Testis (tissue), 3 donors: ENCODE data around the gene RRP1. TPM values are rescaled to one million over a fixed set of nuclear protein-coding genes. Genes with fewer than 3 reads are reported as not detected.

Experiments
- DNase-seq: peaks from one replicate; pipeline ENCODE4 v3.0.0-alpha.2; 2019
- H3K27ac ChIP-seq, 2 donors: fragments of 200-600 bp; sonication (generic); one replicate each; pipeline ENCODE4 v1.5.1; 2019
- H3K27me3 ChIP-seq: fragments of 200-600 bp; sonication (generic); one replicate; pipeline ENCODE4 v1.5.1; 2019
- H3K36me3 ChIP-seq: fragments of 200-600 bp; sonication (generic); one replicate; pipeline ENCODE4 v1.5.1; 2017; ENCODE audit warnings: low read depth; ENCODE audit errors: missing control alignments
- H3K4me1 ChIP-seq: fragments of 200-600 bp; sonication (generic); one replicate; pipeline ENCODE4 v1.5.1; 2019
- H3K4me3 ChIP-seq, 2 donors: fragments of 200-600 bp; sonication (generic); one replicate each; pipeline ENCODE4 v1.5.1; 2017 to 2019
- H3K9me3 ChIP-seq: fragments of 200-600 bp; sonication (generic); one replicate; pipeline ENCODE4 v1.5.1; 2017
- POLR2A ChIP-seq: fragments of 450-650 bp; IDR thresholded peaks from one replicate; pipeline ENCODE4 v1.6.1; 2017; ENCODE audit warnings: antibody characterized with exemption, mild to moderate bottlenecking, moderate library complexity
- WGBS, 2 donors: methylation state at CpG; one replicate each; pipeline ENCODE4 v1.1.5; 2018; 5-methylcytosine and 5-hydroxymethylcytosine counted together
- intact Hi-C: fragments of 100-400 bp; cut with DNase I; formaldehyde crosslinking; loops from one replicate; pipeline ENCODE4 v1.15.1; 2023; ENCODE audit warnings: low total_unique reads
- polyA plus RNA-seq: library from polyadenylated mRNA; stranded (reverse); fragments of 350-450 nt; fragmentation: Illumina TruSeq; extraction: RNeasy Lipid Tissue Mini Kit (QIAGEN cat#74804); gene quantifications from one replicate; pipeline ENCODE4 v1.2.3, GENCODE V29; 2014; ENCODE audit warnings: low read depth, low replicate concordance; ENCODE audit not compliant: insufficient read depth
- total RNA-seq, 2 donors: library from RNA; depleted of rRNA; stranded (reverse); fragments of >200 nt; gene quantifications; one replicate each; pipeline ENCODE4 v1.2.3, GENCODE V29; 2016
- TF ChIP-seq, protein P1 (sequence below), 3 experiments: fragments of 450-650 bp in 2 of 3; fragments of 200-600 bp in 1 of 3; sonication (generic) in 1 of 3; IDR thresholded peaks; one replicate each; pipeline ENCODE4 v1.5.1; 2016 to 2019; ENCODE audit warnings: antibody characterized with exemption in 3 of 3, mild to moderate bottlenecking in 2 of 3, moderate library complexity in 1 of 3

The RRP1 gene
- total and polyA plus RNA-seq, 3 donors from 2014 or later: 21.1 to 40.2 (median 33.6) TPM

DNA sequence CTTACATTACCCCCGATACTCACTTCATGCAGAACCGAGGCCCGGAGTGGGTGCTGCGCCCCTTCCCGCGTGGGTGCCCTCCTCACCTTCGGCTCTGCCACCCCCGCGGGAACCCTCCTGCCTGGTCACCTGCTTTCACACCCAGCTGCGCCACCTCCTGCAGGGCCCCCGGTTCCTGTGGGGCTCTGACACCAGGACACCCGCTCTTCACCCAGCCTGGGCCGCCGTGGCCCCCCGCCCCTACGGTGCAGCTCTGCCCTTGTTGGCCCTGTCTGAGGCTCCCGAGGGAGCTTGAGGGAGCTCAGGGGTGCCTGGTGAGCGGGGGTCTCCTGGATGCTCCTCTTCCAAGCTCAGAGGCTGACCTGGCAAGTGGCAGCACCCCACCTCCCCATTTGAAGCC, 19.0 kb downstream of the RRP1 start:
- no peaks in the 10 kb centered on the region for H3K9me3 ChIP-seq
- no peaks in the 10 kb centered on the region for H3K36me3 ChIP-seq
- intact Hi-C loops: no loop called here
- H3K4me1 ChIP-seq: peaks cover 6% of the 10 kb centered on the region
- H3K4me3 ChIP-seq: no peak overlapping the region
- H3K27ac ChIP-seq: no peak overlapping the region
- TF ChIP-seq, protein P1, sequence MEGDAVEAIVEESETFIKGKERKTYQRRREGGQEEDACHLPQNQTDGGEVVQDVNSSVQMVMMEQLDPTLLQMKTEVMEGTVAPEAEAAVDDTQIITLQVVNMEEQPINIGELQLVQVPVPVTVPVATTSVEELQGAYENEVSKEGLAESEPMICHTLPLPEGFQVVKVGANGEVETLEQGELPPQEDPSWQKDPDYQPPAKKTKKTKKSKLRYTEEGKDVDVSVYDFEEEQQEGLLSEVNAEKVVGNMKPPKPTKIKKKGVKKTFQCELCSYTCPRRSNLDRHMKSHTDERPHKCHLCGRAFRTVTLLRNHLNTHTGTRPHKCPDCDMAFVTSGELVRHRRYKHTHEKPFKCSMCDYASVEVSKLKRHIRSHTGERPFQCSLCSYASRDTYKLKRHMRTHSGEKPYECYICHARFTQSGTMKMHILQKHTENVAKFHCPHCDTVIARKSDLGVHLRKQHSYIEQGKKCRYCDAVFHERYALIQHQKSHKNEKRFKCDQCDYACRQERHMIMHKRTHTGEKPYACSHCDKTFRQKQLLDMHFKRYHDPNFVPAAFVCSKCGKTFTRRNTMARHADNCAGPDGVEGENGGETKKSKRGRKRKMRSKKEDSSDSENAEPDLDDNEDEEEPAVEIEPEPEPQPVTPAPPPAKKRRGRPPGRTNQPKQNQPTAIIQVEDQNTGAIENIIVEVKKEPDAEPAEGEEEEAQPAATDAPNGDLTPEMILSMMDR (IDR thresholded peaks at IDR 0.05): no peak
- TF ChIP-seq POLR2A: no peak
- WGBS, 2 donors: 87 to 90% methylated on average over 11 to 18 of the region's 18 CpGs
- DNase-seq: no peak
- H3K27me3 ChIP-seq: no peaks in the 10 kb centered on the region

DNA sequence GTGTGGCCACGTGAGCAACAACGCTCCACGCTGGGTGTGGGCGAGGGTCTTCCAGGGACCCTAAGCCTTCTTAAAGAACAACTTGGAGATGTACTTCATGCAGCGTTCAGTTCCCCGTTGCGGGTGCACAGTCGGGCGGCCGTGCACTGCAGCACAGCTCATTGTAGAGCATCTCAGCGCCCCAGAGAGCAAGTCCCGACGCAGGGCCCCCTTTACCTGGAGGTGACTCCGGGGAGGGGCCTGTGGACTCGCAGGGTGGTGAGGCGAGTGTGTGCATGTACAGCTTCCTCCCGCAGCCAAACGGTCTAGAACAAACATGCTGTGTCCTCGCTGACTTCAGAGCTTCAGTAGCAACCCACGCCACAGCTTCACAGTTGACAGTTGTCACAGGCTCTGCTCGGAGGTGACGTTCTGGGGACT, 19.5 kb downstream of the RRP1 start:
- peaks cover 6% of the 10 kb centered on the region for H3K4me1 ChIP-seq
- H3K27me3 ChIP-seq: no peaks in the 10 kb centered on the region
- no peak overlapping the region for H3K4me3 ChIP-seq
- DNase-seq: no peak
- H3K27ac ChIP-seq: no peak overlapping the region
- H3K9me3 ChIP-seq: no peaks in the 10 kb centered on the region
- TF ChIP-seq, protein P1 (IDR thresholded peaks at IDR 0.05): no peak
- no peak for TF ChIP-seq POLR2A
- intact Hi-C loops: no loop called here
- WGBS, 2 donors: 60 to 87% methylated on average over 1 to 22 of the region's 22 CpGs
- no peaks in the 10 kb centered on the region for H3K36me3 ChIP-seq

GRCh38 chr21:43809346-43809799, 20.0 kb downstream of the RRP1 start:
- WGBS, 2 donors: 61 to 67% methylated on average over 10 to 16 of the region's 16 CpGs
- H3K9me3 ChIP-seq: no peaks in the 10 kb centered on the region
- DNase-seq: no peak

GRCh38 chr21:43809853-43810504, 20.6 kb downstream of the RRP1 start:
- intact Hi-C loops: no loop called here
- no peaks in the 10 kb centered on the region for H3K36me3 ChIP-seq
- no peak for TF ChIP-seq POLR2A
- TF ChIP-seq, protein P1 (IDR thresholded peaks at IDR 0.05): no peak
- DNase-seq: no peak
- H3K9me3 ChIP-seq: no peaks in the 10 kb centered on the region
- 62 to 75% methylated on average over 6 to 26 of the region's 26 CpGs for WGBS, 2 donors
- no peaks in the 10 kb centered on the region for H3K27me3 ChIP-seq
- no peak overlapping the region for H3K27ac ChIP-seq
- H3K4me3 ChIP-seq: no peak overlapping the region
- peaks cover 6% of the 10 kb centered on the region for H3K4me1 ChIP-seq

More at GRCh38 chr21:43809346-43809799, 20.0 kb downstream of the RRP1 start:
- Histone ChIP-seq H3K36me3 (no peaks in the 10 kb centered on the region), H3K4me1 (peaks cover 6% of the 10 kb centered on the region), H3K27ac (no peak overlapping the region), H3K4me3 (no peak overlapping the region), H3K27me3 (no peaks in the 10 kb centered on the region)
- no peak for TF ChIP-seq POLR2A
- TF ChIP-seq, protein P1 (IDR thresholded peaks at IDR 0.05): no peak
- intact Hi-C loops: no loop called here
